MM.1S (cell line): ENCODE results near the gene CUBN.

Experiments used
- EZH2 ChIP-seq: fragments of 300-600 bp; sonication (generic); optimal IDR thresholded peaks from 2 replicates; pipeline ENCODE3; 2017; ENCODE audit warnings: low read depth, mild to moderate bottlenecking, antibody characterized with exemption, low read length, mixed read lengths
- TF ChIP-seq, protein P1 (sequence below): fragments of 300-600 bp; sonication (generic); IDR thresholded peaks from 2 replicates; pipeline ENCODE4 v1.5.1; 2016; ENCODE audit warnings: antibody characterized with exemption, low read length, mixed read lengths

DNA sequence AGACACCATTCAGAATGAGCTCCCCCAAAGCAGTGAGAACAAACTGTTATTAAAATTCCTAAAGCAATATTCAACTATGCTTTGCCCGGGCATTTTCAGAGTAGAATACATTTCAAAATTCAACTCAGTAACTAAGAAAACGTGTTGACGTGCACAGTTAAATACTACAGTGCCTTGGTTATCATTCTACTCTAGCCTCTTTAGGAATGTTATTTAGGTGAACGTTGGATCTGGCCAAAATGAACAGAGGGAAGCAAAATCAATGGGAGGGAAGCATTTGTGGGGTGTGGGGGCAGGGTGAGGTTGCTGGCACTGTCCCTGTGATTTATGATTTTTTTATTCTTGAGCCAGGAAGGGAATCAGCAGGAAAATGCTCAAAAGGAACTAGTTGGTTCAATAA is 339.8 kb downstream of the CUBN start:
- TF ChIP-seq, protein P1, sequence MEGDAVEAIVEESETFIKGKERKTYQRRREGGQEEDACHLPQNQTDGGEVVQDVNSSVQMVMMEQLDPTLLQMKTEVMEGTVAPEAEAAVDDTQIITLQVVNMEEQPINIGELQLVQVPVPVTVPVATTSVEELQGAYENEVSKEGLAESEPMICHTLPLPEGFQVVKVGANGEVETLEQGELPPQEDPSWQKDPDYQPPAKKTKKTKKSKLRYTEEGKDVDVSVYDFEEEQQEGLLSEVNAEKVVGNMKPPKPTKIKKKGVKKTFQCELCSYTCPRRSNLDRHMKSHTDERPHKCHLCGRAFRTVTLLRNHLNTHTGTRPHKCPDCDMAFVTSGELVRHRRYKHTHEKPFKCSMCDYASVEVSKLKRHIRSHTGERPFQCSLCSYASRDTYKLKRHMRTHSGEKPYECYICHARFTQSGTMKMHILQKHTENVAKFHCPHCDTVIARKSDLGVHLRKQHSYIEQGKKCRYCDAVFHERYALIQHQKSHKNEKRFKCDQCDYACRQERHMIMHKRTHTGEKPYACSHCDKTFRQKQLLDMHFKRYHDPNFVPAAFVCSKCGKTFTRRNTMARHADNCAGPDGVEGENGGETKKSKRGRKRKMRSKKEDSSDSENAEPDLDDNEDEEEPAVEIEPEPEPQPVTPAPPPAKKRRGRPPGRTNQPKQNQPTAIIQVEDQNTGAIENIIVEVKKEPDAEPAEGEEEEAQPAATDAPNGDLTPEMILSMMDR = no peak
- TF ChIP-seq EZH2 = no peak
